ENCODE data around the gene ADGRL3.
"Not testable (repeated sequence)": the region's sequence is repeated elsewhere in the genome, so short reads cannot be mapped to it uniquely, and the experiment has no call there.

The ADGRL3 gene

GRCh38 chr4:61924131-61924530, 724.0 kb downstream of the ADGRL3 start:
- FAIRE-seq, result no peak

- FAIRE-seq, result no peak
Observed at GRCh38 chr4:61933527-61933926, 733.4 kb downstream of the ADGRL3 start.

GRCh38 chr4:61934198-61934597, 734.1 kb downstream of the ADGRL3 start:
- FAIRE-seq, result no peak

GRCh38 chr4:61938250-61938846, 738.2 kb downstream of the ADGRL3 start:
- no peak for FAIRE-seq

GRCh38 chr4:61950625-61951024, 750.5 kb downstream of the ADGRL3 start:
- FAIRE-seq, result no peak

GRCh38 chr4:61953386-61953785, 753.3 kb downstream of the ADGRL3 start:
- no peak for FAIRE-seq

GRCh38 chr4:61958591-61958990, 758.5 kb downstream of the ADGRL3 start:
- no peak for FAIRE-seq

- FAIRE-seq, result no peak
Observed at GRCh38 chr4:61959087-61959486, 759.0 kb downstream of the ADGRL3 start.

GRCh38 chr4:61984260-61984909, 784.3 kb downstream of the ADGRL3 start:
- no peak for FAIRE-seq

GRCh38 chr4:61985426-61985825, 785.3 kb downstream of the ADGRL3 start:
- no peak for FAIRE-seq

GRCh38 chr4:61986929-61987328, 786.8 kb downstream of the ADGRL3 start:
- FAIRE-seq, result not testable (repeated sequence)

- FAIRE-seq, result no peak
Observed at GRCh38 chr4:61992351-61992750, 792.2 kb downstream of the ADGRL3 start.

- no peak for FAIRE-seq
Observed at GRCh38 chr4:61994036-61994435, 793.9 kb downstream of the ADGRL3 start.

- FAIRE-seq, result no peak
Observed at GRCh38 chr4:61995717-61996340, 795.7 kb downstream of the ADGRL3 start.

GRCh38 chr4:61996943-61997342, 796.8 kb downstream of the ADGRL3 start:
- FAIRE-seq, result no peak

- FAIRE-seq, result no peak
Observed at GRCh38 chr4:61997831-61998230, 797.7 kb downstream of the ADGRL3 start.

- FAIRE-seq, result no peak
Observed at GRCh38 chr4:62003695-62004094, 803.6 kb downstream of the ADGRL3 start.

- no peak for FAIRE-seq
Observed at GRCh38 chr4:62004881-62005280, 804.8 kb downstream of the ADGRL3 start.

- FAIRE-seq, result no peak
Observed at GRCh38 chr4:62006108-62006507, 806.0 kb downstream of the ADGRL3 start.

- peak; percentile 8 for FAIRE-seq
Observed at GRCh38 chr4:62015043-62015739, 815.1 kb downstream of the ADGRL3 start.

- FAIRE-seq, result no peak
Observed at GRCh38 chr4:62018537-62018936, 818.4 kb downstream of the ADGRL3 start.

- no peak for FAIRE-seq
Observed at GRCh38 chr4:62023633-62024032, 823.5 kb downstream of the ADGRL3 start.

GRCh38 chr4:62028745-62029144, 828.6 kb downstream of the ADGRL3 start:
- FAIRE-seq, result no peak

- FAIRE-seq, result no peak
Observed at GRCh38 chr4:62030958-62031357, 830.8 kb downstream of the ADGRL3 start.
